Osteocyte (in vitro differentiated cells): Measurements from ENCODE around the gene GPC5. TPM values are rescaled to one million over a fixed set of nuclear protein-coding genes. Genes with fewer than 3 reads are reported as not detected.

Experiments
- DNase-seq: peaks from one replicate; pipeline ENCODE4 v3.0.0; 2021; ENCODE audit warnings: mixed read lengths; ENCODE audit not compliant: unreplicated experiment; ENCODE audit errors: extremely low spot score
- H3K27ac Mint-ChIP-seq: one replicate; pipeline ENCODE4 v1.8.0; 2021; ENCODE audit warnings: mild to moderate bottlenecking, mixed read lengths; ENCODE audit not compliant: unreplicated experiment
- H3K27me3 Mint-ChIP-seq: one replicate; pipeline ENCODE4 v1.8.0; 2021; ENCODE audit warnings: mixed read lengths; ENCODE audit not compliant: unreplicated experiment
- H3K36me3 Mint-ChIP-seq: one replicate; pipeline ENCODE4 v1.8.0; 2021; ENCODE audit warnings: mixed read lengths; ENCODE audit not compliant: unreplicated experiment
- H3K4me1 Mint-ChIP-seq: one replicate; pipeline ENCODE4 v1.8.0; 2021; ENCODE audit warnings: mixed read lengths; ENCODE audit not compliant: unreplicated experiment
- H3K4me3 Mint-ChIP-seq: one replicate; pipeline ENCODE4 v1.8.0; 2021; ENCODE audit warnings: mild to moderate bottlenecking, moderate library complexity, mixed read lengths; ENCODE audit not compliant: unreplicated experiment
- H3K9me3 Mint-ChIP-seq: one replicate; pipeline ENCODE4 v1.8.0; 2021; ENCODE audit warnings: mixed read lengths; ENCODE audit not compliant: unreplicated experiment
- CTCF ChIP-seq: fragments of 200-600 bp; sonication (generic); IDR thresholded peaks from 2 replicates; pipeline ENCODE4 v1.5.0; 2021; ENCODE audit warnings: antibody characterized with exemption, mild to moderate bottlenecking, moderate library complexity
- total RNA-seq: library from RNA; stranded (reverse); gene quantifications from 2 replicates; pipeline ENCODE4 v1.2.1, GENCODE V29; 2021

GPC5 gene
- total RNA-seq, 1 donor from 2014 or later: 12.9 TPM

GRCh38 chr13:91468301-91468700, 69.9 kb downstream of the GPC5 start:
- Mint-ChIP-seq H3K4me3 (no peak overlapping the region), H3K27me3 (no peaks in the 10 kb centered on the region), H3K27ac (no peak overlapping the region), H3K36me3 (no peaks in the 10 kb centered on the region), H3K9me3 (no peaks in the 10 kb centered on the region), H3K4me1 (peaks cover 7% of the 10 kb centered on the region)
- no peak for DNase-seq
- TF ChIP-seq CTCF: no peak

GRCh38 chr13:91470084-91470621, 71.7 kb downstream of the GPC5 start:
- no peak for TF ChIP-seq CTCF
- Mint-ChIP-seq H3K27me3 (no peaks in the 10 kb centered on the region), H3K9me3 (peaks cover 4% of the 10 kb centered on the region), H3K4me3 (no peak overlapping the region), H3K36me3 (no peaks in the 10 kb centered on the region), H3K27ac (no peak overlapping the region), H3K4me1 (peaks cover 20% of the 10 kb centered on the region)
- no peak for DNase-seq

- no peaks in the 10 kb centered on the region for H3K27me3 Mint-ChIP-seq
- TF ChIP-seq CTCF: no peak
- no peaks in the 10 kb centered on the region for H3K36me3 Mint-ChIP-seq
- peaks cover 25% of the 10 kb centered on the region for H3K4me1 Mint-ChIP-seq
- no peak overlapping the region for H3K27ac Mint-ChIP-seq
- no peak for DNase-seq
- peaks cover 4% of the 10 kb centered on the region for H3K9me3 Mint-ChIP-seq
- H3K4me3 Mint-ChIP-seq: no peak overlapping the region
Measured at GRCh38 chr13:91470681-91471080, 72.3 kb downstream of the GPC5 start.

GRCh38 chr13:91482427-91482826, 84.0 kb downstream of the GPC5 start:
- Mint-ChIP-seq H3K36me3 (no peaks in the 10 kb centered on the region), H3K9me3 (peaks cover 5% of the 10 kb centered on the region), H3K4me3 (no peak overlapping the region), H3K27ac (no peak overlapping the region), H3K4me1 (peaks cover 34% of the 10 kb centered on the region), H3K27me3 (no peaks in the 10 kb centered on the region)
- TF ChIP-seq CTCF: no peak
- DNase-seq: no peak

- Mint-ChIP-seq H3K4me1 (peaks cover 40% of the 10 kb centered on the region), H3K4me3 (no peak overlapping the region), H3K36me3 (no peaks in the 10 kb centered on the region), H3K27me3 (no peaks in the 10 kb centered on the region), H3K27ac (peak overlapping the region; percentile 90), H3K9me3 (peaks cover 22% of the 10 kb centered on the region)
- TF ChIP-seq CTCF: no peak
- no peak for DNase-seq
Measured at GRCh38 chr13:91491980-91492379, 93.6 kb downstream of the GPC5 start.
